PC-3 (cell line): ENCODE results near the gene EXOSC9. TPM values are rescaled to one million over a fixed set of nuclear protein-coding genes. Genes with fewer than 3 reads are reported as not detected.

Experiments used
- ATAC-seq: fragments of 200-7000 bp; cut with Tn5 transposase; 2 replicates; pipeline ENCODE4 v1.9.1; 2020; ENCODE audit warnings: mild to moderate bottlenecking, moderate library complexity
- BruUV-seq: library from RNA; stranded (reverse); fragments of 400-500 nt; replicated peaks from 2 replicates; lab custom pipeline; 2021; lab: Mats Ljungman, UMichigan
- CTCF ChIA-PET: fragments of 300-600 bp; sonication (Branson Sonifier 250); formaldehyde crosslinking; loops from one replicate; lab custom pipeline; 2022; ENCODE audit warnings: antibody characterized with exemption; lab: Charles Lee
- POLR2A ChIA-PET: fragments of 300-600 bp; sonication (Branson Sonifier 250); formaldehyde crosslinking; loops from one replicate; lab custom pipeline; 2022; ENCODE audit warnings: antibody characterized with exemption; ENCODE audit not compliant: unreplicated experiment; lab: Charles Lee
- DNase-seq: peaks from one replicate; pipeline ENCODE4 v3.0.0-alpha.2; 2015
- H2AFZ ChIP-seq: fragments of 300-600 bp; sonication (generic); 2 replicates; pipeline ENCODE4 v1.6.0; 2016; ENCODE audit warnings: antibody characterized with exemption, low read length
- H3F3A ChIP-seq: fragments of 300-600 bp; sonication (generic); one replicate; pipeline ENCODE4 v1.6.0; 2017; ENCODE audit warnings: antibody characterized with exemption, low read length, control low read depth, mild to moderate bottlenecking; ENCODE audit not compliant: unreplicated experiment
- H3K27ac ChIP-seq: fragments of 300-600 bp; sonication (generic); 2 replicates; pipeline ENCODE4 v1.5.1; 2016; ENCODE audit warnings: mild to moderate bottlenecking, low read length
- H3K27me3 ChIP-seq: fragments of 300-600 bp; sonication (generic); 2 replicates; pipeline ENCODE4 v1.6.1; 2016; ENCODE audit warnings: low read length, mixed read lengths
- H3K36me3 ChIP-seq: fragments of 300-600 bp; sonication (generic); 2 replicates; pipeline ENCODE4 v1.6.1; 2016; ENCODE audit warnings: low read depth, mixed run types, low read length, mixed read lengths
- H3K4me1 ChIP-seq: fragments of 300-600 bp; sonication (generic); 2 replicates; pipeline ENCODE4 v1.5.1; 2016; ENCODE audit warnings: low read length; ENCODE audit not compliant: insufficient read depth
- H3K4me2 ChIP-seq: fragments of 300-600 bp; sonication (generic); 2 replicates; pipeline ENCODE4 v1.6.0; 2016; ENCODE audit warnings: low read length
- H3K4me3 ChIP-seq: fragments of 300-600 bp; sonication (generic); 2 replicates; pipeline ENCODE4 v1.5.1; 2016; ENCODE audit warnings: mild to moderate bottlenecking, low read length, mixed read lengths
- H3K79me2 ChIP-seq: fragments of 300-600 bp; sonication (generic); 2 replicates; pipeline ENCODE4 v1.6.1; 2017; ENCODE audit warnings: low read length, mixed read lengths
- H3K9ac ChIP-seq: fragments of 300-600 bp; sonication (generic); 2 replicates; pipeline ENCODE4 v1.6.0; 2016; ENCODE audit warnings: mild to moderate bottlenecking, low read length
- H3K9me2 ChIP-seq: fragments of 300-600 bp; sonication (generic); replicated peaks from 2 replicates; pipeline ENCODE4 v1.6.1; 2016; ENCODE audit warnings: mixed run types, low read length, mixed read lengths
- H3K9me3 ChIP-seq: fragments of 300-600 bp; sonication (generic); 2 replicates; pipeline ENCODE4 v1.6.1; 2016; ENCODE audit warnings: low read length, mixed read lengths
- H4K20me1 ChIP-seq: fragments of 300-600 bp; sonication (generic); 2 replicates; pipeline ENCODE4 v1.6.1; 2016; ENCODE audit warnings: low read length, mixed read lengths
- CTCF ChIP-seq: fragments of 300-600 bp; sonication (generic); conservative IDR thresholded peaks from 2 replicates; pipeline ENCODE4 v1.5.1; 2017; ENCODE audit warnings: antibody characterized with exemption, low read depth, mild to moderate bottlenecking, low read length
- EZH2 ChIP-seq: fragments of 300-600 bp; sonication (generic); IDR thresholded peaks from one replicate; pipeline ENCODE4 v1.6.1; 2017; ENCODE audit warnings: antibody characterized with exemption, mild to moderate bottlenecking, low read length; ENCODE audit not compliant: unreplicated experiment
- EZH2phosphoT487 ChIP-seq: fragments of 300-600 bp; sonication (generic); IDR thresholded peaks from 2 replicates; pipeline ENCODE4 v1.6.1; 2018; ENCODE audit warnings: mild to moderate bottlenecking, antibody characterized with exemption, low read length, borderline replicate concordance
- intact Hi-C: fragments of 100-400 bp; cut with micrococcal nuclease; formaldehyde crosslinking; loops from 2 replicates; pipeline ENCODE4 v1.9.0; 2023
- total RNA-seq: library from RNA; depleted of rRNA; stranded (reverse); fragments of >200 nt; gene quantifications from 2 replicates; pipeline ENCODE4 v1.2.3, GENCODE V29; 2014

EXOSC9 gene
- total RNA-seq, 1 experiment from 2014 or later: 23.4 TPM

- no peak overlapping the region for H3K4me2 ChIP-seq
- ATAC-seq (no peak), DNase-seq (peak; percentile 54)
- no peaks in the 10 kb centered on the region for H3K9me2 ChIP-seq
- H3K27me3 ChIP-seq: no peaks in the 10 kb centered on the region
- CTCF ChIA-PET: no interaction called here
- H3K4me1 ChIP-seq: peaks cover 10% of the 10 kb centered on the region
- H3K9me3 ChIP-seq: no peaks in the 10 kb centered on the region
- no peak overlapping the region for H3K27ac ChIP-seq
- no peak overlapping the region for H3K9ac ChIP-seq
- H3K4me3 ChIP-seq: no peak overlapping the region
- no peak overlapping the region for H2AFZ ChIP-seq
- peaks cover 9% of the 10 kb centered on the region for H3K79me2 ChIP-seq
- H3K36me3 ChIP-seq: no peaks in the 10 kb centered on the region
- H4K20me1 ChIP-seq: no peaks in the 10 kb centered on the region
- TF ChIP-seq EZH2phosphoT487: no peak
- TF ChIP-seq CTCF: no peak
- TF ChIP-seq EZH2: no peak
- no peaks in the 10 kb centered on the region for H3F3A ChIP-seq
- POLR2A ChIA-PET: no interaction called here
- intact Hi-C loops: no loop called here
- no TSS peak for BruUV-seq
Observed at GRCh38 chr4:121827853-121828252, 26.7 kb downstream of the EXOSC9 start.

- H3K4me1 ChIP-seq: peaks cover 6% of the 10 kb centered on the region
- H3F3A ChIP-seq: no peaks in the 10 kb centered on the region
- ATAC-seq: no peak
- no peak overlapping the region for H3K4me2 ChIP-seq
- no peak overlapping the region for H2AFZ ChIP-seq
- H3K36me3 ChIP-seq: no peaks in the 10 kb centered on the region
- ChIA-PET CTCF (no interaction called here), POLR2A (no interaction called here)
- no peaks in the 10 kb centered on the region for H3K9me3 ChIP-seq
- no peaks in the 10 kb centered on the region for H3K79me2 ChIP-seq
- no peak overlapping the region for H3K9ac ChIP-seq
- no peaks in the 10 kb centered on the region for H3K27me3 ChIP-seq
- no peak overlapping the region for H3K4me3 ChIP-seq
- H3K27ac ChIP-seq: no peak overlapping the region
- no TSS peak for BruUV-seq
- intact Hi-C loops: no loop called here
- no peak for DNase-seq
- H4K20me1 ChIP-seq: no peaks in the 10 kb centered on the region
- H3K9me2 ChIP-seq: no peaks in the 10 kb centered on the region
- TF ChIP-seq EZH2 (no peak), EZH2phosphoT487 (no peak), CTCF (no peak)
Observed at GRCh38 chr4:121829511-121829910, 28.4 kb downstream of the EXOSC9 start.

GRCh38 chr4:121838136-121838535 is 37.0 kb downstream of the EXOSC9 start:
- Histone ChIP-seq H3K27me3 (no peaks in the 10 kb centered on the region), H3K9me2 (no peaks in the 10 kb centered on the region), H3K4me1 (no peaks in the 10 kb centered on the region), H3K27ac (no peak overlapping the region), H3K9ac (no peak overlapping the region), H2AFZ (no peak overlapping the region), H3K4me3 (no peak overlapping the region), H3K36me3 (no peaks in the 10 kb centered on the region), H3F3A (no peaks in the 10 kb centered on the region), H4K20me1 (no peaks in the 10 kb centered on the region), H3K4me2 (no peak overlapping the region), H3K9me3 (no peaks in the 10 kb centered on the region), H3K79me2 (no peaks in the 10 kb centered on the region)
- no peak for DNase-seq
- intact Hi-C loops: no loop called here
- BruUV-seq: no TSS peak
- POLR2A ChIA-PET: no interaction called here
- CTCF ChIA-PET: no interaction called here
- ATAC-seq: no peak
- TF ChIP-seq EZH2 (no peak), CTCF (no peak), EZH2phosphoT487 (no peak)
